ENCODE measurements around the gene TFAP2C.

DNA sequence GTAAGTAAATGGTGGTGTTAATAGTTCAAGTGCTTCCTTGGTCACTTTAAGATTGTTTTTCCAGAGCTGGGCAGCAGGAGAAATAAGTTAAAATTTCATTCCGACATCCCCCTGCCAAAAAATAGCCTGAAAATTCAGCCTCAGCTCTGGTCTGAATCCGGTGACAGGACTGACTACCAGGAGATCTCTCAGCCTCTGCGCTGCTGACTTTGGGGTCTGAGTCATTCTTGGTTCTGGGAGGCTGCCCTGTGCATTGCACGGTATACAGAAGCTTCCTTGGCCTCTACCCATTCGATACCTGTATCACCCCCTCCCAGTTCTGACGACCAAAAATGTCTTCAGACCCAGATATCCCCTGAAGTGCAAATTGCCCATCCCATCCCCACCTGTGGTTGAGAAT, 36.3 kb upstream of the TFAP2C start:
- TF ChIP-seq RAD21 (IDR thresholded peaks at IDR 0.05) = no peak
- TF ChIP-seq JUND (IDR thresholded peaks at IDR 0.05) = no peak
- TF ChIP-seq CTCF (IDR thresholded peaks at IDR 0.05; ENCODE audit: low read depth, low read length, missing input control) = no peak
- no peak for TF ChIP-seq GABPA (IDR thresholded peaks at IDR 0.05 in 1 of 2, conservative IDR thresholded peaks at IDR 0.05 in 1 of 2)
- no peak for TF ChIP-seq SP1 (IDR thresholded peaks at IDR 0.05)
- TF ChIP-seq, protein P1, sequence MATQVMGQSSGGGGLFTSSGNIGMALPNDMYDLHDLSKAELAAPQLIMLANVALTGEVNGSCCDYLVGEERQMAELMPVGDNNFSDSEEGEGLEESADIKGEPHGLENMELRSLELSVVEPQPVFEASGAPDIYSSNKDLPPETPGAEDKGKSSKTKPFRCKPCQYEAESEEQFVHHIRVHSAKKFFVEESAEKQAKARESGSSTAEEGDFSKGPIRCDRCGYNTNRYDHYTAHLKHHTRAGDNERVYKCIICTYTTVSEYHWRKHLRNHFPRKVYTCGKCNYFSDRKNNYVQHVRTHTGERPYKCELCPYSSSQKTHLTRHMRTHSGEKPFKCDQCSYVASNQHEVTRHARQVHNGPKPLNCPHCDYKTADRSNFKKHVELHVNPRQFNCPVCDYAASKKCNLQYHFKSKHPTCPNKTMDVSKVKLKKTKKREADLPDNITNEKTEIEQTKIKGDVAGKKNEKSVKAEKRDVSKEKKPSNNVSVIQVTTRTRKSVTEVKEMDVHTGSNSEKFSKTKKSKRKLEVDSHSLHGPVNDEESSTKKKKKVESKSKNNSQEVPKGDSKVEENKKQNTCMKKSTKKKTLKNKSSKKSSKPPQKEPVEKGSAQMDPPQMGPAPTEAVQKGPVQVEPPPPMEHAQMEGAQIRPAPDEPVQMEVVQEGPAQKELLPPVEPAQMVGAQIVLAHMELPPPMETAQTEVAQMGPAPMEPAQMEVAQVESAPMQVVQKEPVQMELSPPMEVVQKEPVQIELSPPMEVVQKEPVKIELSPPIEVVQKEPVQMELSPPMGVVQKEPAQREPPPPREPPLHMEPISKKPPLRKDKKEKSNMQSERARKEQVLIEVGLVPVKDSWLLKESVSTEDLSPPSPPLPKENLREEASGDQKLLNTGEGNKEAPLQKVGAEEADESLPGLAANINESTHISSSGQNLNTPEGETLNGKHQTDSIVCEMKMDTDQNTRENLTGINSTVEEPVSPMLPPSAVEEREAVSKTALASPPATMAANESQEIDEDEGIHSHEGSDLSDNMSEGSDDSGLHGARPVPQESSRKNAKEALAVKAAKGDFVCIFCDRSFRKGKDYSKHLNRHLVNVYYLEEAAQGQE (IDR thresholded peaks at IDR 0.05) = no peak
- no peak for TF ChIP-seq MAX (IDR thresholded peaks at IDR 0.05)
- TF ChIP-seq EGR1 (IDR thresholded peaks at IDR 0.05; ENCODE audit: low read depth in 2 of 2) = no peak
- no peak for TF ChIP-seq TAF1 (conservative IDR thresholded peaks at IDR 0.05)
- TF ChIP-seq YY1 (IDR thresholded peaks at IDR 0.05) = no peak
- TF ChIP-seq FOXA1 (IDR thresholded peaks at IDR 0.05) = no peak
- TF ChIP-seq NR2F2 (IDR thresholded peaks at IDR 0.05) = no peak
- TF ChIP-seq, protein P2, sequence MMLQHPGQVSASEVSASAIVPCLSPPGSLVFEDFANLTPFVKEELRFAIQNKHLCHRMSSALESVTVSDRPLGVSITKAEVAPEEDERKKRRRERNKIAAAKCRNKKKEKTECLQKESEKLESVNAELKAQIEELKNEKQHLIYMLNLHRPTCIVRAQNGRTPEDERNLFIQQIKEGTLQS (IDR thresholded peaks at IDR 0.05) = no peak
- TF ChIP-seq HNF4A (conservative IDR thresholded peaks at IDR 0.05) = no peak
